ENCODE results near the gene CEP41.
A peak's percentile ranks its signal among the peaks of the same experiment; 100 is the strongest.

CEP41 gene

GRCh38 chr7:130440527-130441365, at the start of gene CEP41:
TSS of gene CEP41 (minus strand) at chr7:130441016. CDS start at chr7:130440966, 50 bp downstream.
- no peaks in the 10 kb centered on the region for H3K9me3 ChIP-seq (ENCODE audit: low read length)
- H3K4me1 ChIP-seq (ENCODE audit: insufficient read depth, low read length, severe bottlenecking), result peaks cover 42% of the 10 kb centered on the region
- H3K4me3 ChIP-seq (ENCODE audit: low read depth, low read length, poor library complexity, severe bottlenecking), result peak within 1 kb of the TSS; percentile 74
- peak within 1 kb of the TSS; percentile 88 for H2AFZ ChIP-seq (ENCODE audit: low read length)
- no peaks in the 10 kb centered on the region for H4K20me1 ChIP-seq (ENCODE audit: insufficient read depth, low read length)
- no peaks in the 10 kb centered on the region for H3F3A ChIP-seq (ENCODE audit: insufficient read depth, low read length)
- peak within 1 kb of the TSS; percentile 78 for H3K4me2 ChIP-seq (ENCODE audit: low read length)
- H3K36me3 ChIP-seq (ENCODE audit: insufficient read depth, low read length), result no peaks in the 10 kb centered on the region
- no peaks in the 10 kb centered on the region for H3K9me2 ChIP-seq (ENCODE audit: low read depth, low read length)
- H3K27me3 ChIP-seq (ENCODE audit: insufficient read depth, low read length), result no peaks in the 10 kb centered on the region
- H3K27ac ChIP-seq (ENCODE audit: low read depth, low read length, poor library complexity, severe bottlenecking), result peak within 1 kb of the TSS; percentile 90
- no peak for TF ChIP-seq EZH2 (IDR thresholded peaks at IDR 0.05; ENCODE audit: borderline replicate concordance, low read length)
- no peak for TF ChIP-seq CTCF (IDR thresholded peaks at IDR 0.05; ENCODE audit: low read length)
- H3K79me2 ChIP-seq (ENCODE audit: insufficient read depth, low read length), result no peaks in the 10 kb centered on the region
- H3K9ac ChIP-seq (ENCODE audit: low read length), result peak within 1 kb of the TSS; percentile 84

GRCh38 chr7:130490311-130490791, 49.5 kb upstream of the CEP41 start:
- no peaks in the 10 kb centered on the region for H4K20me1 ChIP-seq (ENCODE audit: insufficient read depth, low read length)
- H3K79me2 ChIP-seq (ENCODE audit: insufficient read depth, low read length), result no peaks in the 10 kb centered on the region
- H3K9me2 ChIP-seq (ENCODE audit: low read depth, low read length), result no peaks in the 10 kb centered on the region
- H3K4me1 ChIP-seq (ENCODE audit: insufficient read depth, low read length, severe bottlenecking), result peaks cover 37% of the 10 kb centered on the region
- H3K36me3 ChIP-seq (ENCODE audit: insufficient read depth, low read length), result peaks cover 9% of the 10 kb centered on the region; the same call in 1 of the 2 replicates
- H3F3A ChIP-seq (ENCODE audit: insufficient read depth, low read length), result no peaks in the 10 kb centered on the region
- peak overlapping the region; percentile 67 for H3K4me2 ChIP-seq (ENCODE audit: low read length)
- H3K27ac ChIP-seq (ENCODE audit: low read depth, low read length, poor library complexity, severe bottlenecking), result no peak overlapping the region
- H3K27me3 ChIP-seq (ENCODE audit: insufficient read depth, low read length), result peaks cover 14% of the 10 kb centered on the region; the same call in 1 of the 2 replicates
- TF ChIP-seq CTCF (IDR thresholded peaks at IDR 0.05; ENCODE audit: low read length), result no peak
- TF ChIP-seq EZH2 (IDR thresholded peaks at IDR 0.05; ENCODE audit: borderline replicate concordance, low read length), result no peak
- H3K9me3 ChIP-seq (ENCODE audit: low read length), result peaks cover 12% of the 10 kb centered on the region
- H3K4me3 ChIP-seq (ENCODE audit: low read depth, low read length, poor library complexity, severe bottlenecking), result peak overlapping the region; percentile 50
- H2AFZ ChIP-seq (ENCODE audit: low read length), result no peak overlapping the region
- H3K9ac ChIP-seq (ENCODE audit: low read length), result no peak overlapping the region

- H2AFZ ChIP-seq (ENCODE audit: low read length), result no peak overlapping the region
Observed at GRCh38 chr7:130489140-130489983, 48.5 kb upstream of the CEP41 start.

More at GRCh38 chr7:130489140-130489983, 48.5 kb upstream of the CEP41 start:
- peaks cover 37% of the 10 kb centered on the region for H3K4me1 ChIP-seq (ENCODE audit: insufficient read depth, low read length, severe bottlenecking)
- no peak overlapping the region for H3K27ac ChIP-seq (ENCODE audit: low read depth, low read length, poor library complexity, severe bottlenecking)
- H3K4me2 ChIP-seq (ENCODE audit: low read length), result no peak overlapping the region
- H3K27me3 ChIP-seq (ENCODE audit: insufficient read depth, low read length), result peaks cover 14% of the 10 kb centered on the region; the same call in 1 of the 2 replicates
- no peak overlapping the region for H3K4me3 ChIP-seq (ENCODE audit: low read depth, low read length, poor library complexity, severe bottlenecking)
- H3K79me2 ChIP-seq (ENCODE audit: insufficient read depth, low read length), result no peaks in the 10 kb centered on the region
- peaks cover 9% of the 10 kb centered on the region; the same call in 1 of the 2 replicates for H3K36me3 ChIP-seq (ENCODE audit: insufficient read depth, low read length)
- H3K9me3 ChIP-seq (ENCODE audit: low read length), result peaks cover 12% of the 10 kb centered on the region
- no peaks in the 10 kb centered on the region for H4K20me1 ChIP-seq (ENCODE audit: insufficient read depth, low read length)
- no peaks in the 10 kb centered on the region for H3F3A ChIP-seq (ENCODE audit: insufficient read depth, low read length)
- TF ChIP-seq EZH2 (IDR thresholded peaks at IDR 0.05; ENCODE audit: borderline replicate concordance, low read length) (no peak), CTCF (IDR thresholded peaks at IDR 0.05; ENCODE audit: low read length) (no peak)
- no peaks in the 10 kb centered on the region for H3K9me2 ChIP-seq (ENCODE audit: low read depth, low read length)
- H3K9ac ChIP-seq (ENCODE audit: low read length), result no peak overlapping the region

All from OCI-LY1 (cell line).